Activated CD4-positive, alpha-beta T cell treated with anti-CD3 and anti-CD28 coated beads, Interleukin-10, Interleukin-2, amounts not matched to agents 100 ng/mL and 50 ng/mL, durations not matched to agents 16 hours and 8 hours (primary cell): Measurements from ENCODE around the gene ZNF648.
"Not testable (repeated sequence)": the region's sequence is repeated elsewhere in the genome, so short reads cannot be mapped to it uniquely, and the experiment has no call there.

Source experiments
- DNase-seq: peaks from one replicate; pipeline ENCODE4 v3.0.0-alpha.2; 2020

ZNF648 gene

GRCh38 chr1:182066934-182067333 is 5.4 kb upstream of the ZNF648 start:
- no peak for DNase-seq

- DNase-seq = no peak
These were observed 3.8 kb upstream of the ZNF648 start for GRCh38 chr1:182065126-182065845.

- DNase-seq = no peak
These were observed 3.1 kb upstream of the ZNF648 start for GRCh38 chr1:182064611-182065010.

- no peak for DNase-seq
These were observed 711 bp upstream of the ZNF648 start for GRCh38 chr1:182062223-182062622.

- no peak for DNase-seq
These were observed 635 bp downstream of the ZNF648 start for GRCh38 chr1:182060877-182061276.

- no peak for DNase-seq
These were observed 1.6 kb downstream of the ZNF648 start for GRCh38 chr1:182059936-182060335.

- DNase-seq = no peak
These were observed 4.7 kb downstream of the ZNF648 start for GRCh38 chr1:182056601-182057366.

- peak; percentile 64 for DNase-seq
These were observed 6.7 kb downstream of the ZNF648 start for GRCh38 chr1:182054698-182055326.

- no peak for DNase-seq
These were observed 9.2 kb downstream of the ZNF648 start for GRCh38 chr1:182052355-182052754.

- no peak for DNase-seq
These were observed 9.6 kb downstream of the ZNF648 start for GRCh38 chr1:182051938-182052337.

GRCh38 chr1:182050481-182051448 is 10.7 kb downstream of the ZNF648 start:
- no peak for DNase-seq

- DNase-seq = no peak
These were observed 12.9 kb downstream of the ZNF648 start for GRCh38 chr1:182048562-182048961.

- DNase-seq = peak; percentile 57
These were observed 14.7 kb downstream of the ZNF648 start for GRCh38 chr1:182046763-182047162.

- not testable (repeated sequence) for DNase-seq
These were observed 16.0 kb downstream of the ZNF648 start for GRCh38 chr1:182045481-182045880.

GRCh38 chr1:182041615-182042014 is 19.9 kb downstream of the ZNF648 start:
- no peak for DNase-seq

- no peak for DNase-seq
These were observed 23.3 kb downstream of the ZNF648 start for GRCh38 chr1:182038220-182038619.

- DNase-seq = no peak
These were observed 26.3 kb downstream of the ZNF648 start for GRCh38 chr1:182035097-182035770.

GRCh38 chr1:182032251-182032650 is 29.3 kb downstream of the ZNF648 start:
- DNase-seq = no peak

GRCh38 chr1:182029379-182030331 is 31.9 kb downstream of the ZNF648 start:
- peak; percentile 98 for DNase-seq

- no peak for DNase-seq
These were observed 32.5 kb downstream of the ZNF648 start for GRCh38 chr1:182029002-182029378.

- no peak for DNase-seq
These were observed 46.2 kb downstream of the ZNF648 start for GRCh38 chr1:182015360-182015759.
